SK-N-SH treated with all-trans-retinoic acid at 6 μM for 48 hours (cell line): ENCODE data around the gene THSD4.
"Not testable (repeated sequence)": the region's sequence is repeated elsewhere in the genome, so short reads cannot be mapped to it uniquely, and the experiment has no call there.

Experiments
- ATAC-seq: fragments of 200-7000 bp; cut with Tn5 transposase; 3 replicates; pipeline ENCODE4 v1.9.1; 2020; ENCODE audit warnings: mild to moderate bottlenecking, moderate library complexity
- ARNTL ChIP-seq: fragments of 450-650 bp; formaldehyde crosslinking; IDR thresholded peaks from 2 replicates; pipeline ENCODE4 v1.5.0; 2020; ENCODE audit warnings: low read depth, mild to moderate bottlenecking, moderate library complexity, borderline replicate concordance
- BACH2 ChIP-seq: fragments of 250-450 bp; sonication (Bioruptor Pico); IDR thresholded peaks from 2 replicates; pipeline ENCODE4 v1.9.0; 2021; ENCODE audit warnings: mild to moderate bottlenecking, borderline replicate concordance
- CREB5 ChIP-seq: fragments of 250-450 bp; sonication (Bioruptor Pico); IDR thresholded peaks from 2 replicates; pipeline ENCODE4 v1.5.1; 2020; ENCODE audit warnings: low read depth, mild to moderate bottlenecking, moderate library complexity
- CSDC2 ChIP-seq: fragments of 250-450 bp; sonication (Bioruptor Pico); IDR thresholded peaks from 2 replicates; pipeline ENCODE4 v1.5.0; 2020; ENCODE audit warnings: mild to moderate bottlenecking, moderate library complexity
- ESRRG ChIP-seq: fragments of 250-450 bp; sonication (Bioruptor Pico); IDR thresholded peaks from 2 replicates; pipeline ENCODE4 v1.6.1; 2021; ENCODE audit warnings: mild to moderate bottlenecking
- GLIS3 ChIP-seq: fragments of 250-450 bp; sonication (Bioruptor Pico); IDR thresholded peaks from 2 replicates; pipeline ENCODE4 v1.5.0; 2020; ENCODE audit warnings: mild to moderate bottlenecking, moderate library complexity
- ISL1 ChIP-seq: fragments of 250-450 bp; sonication (Bioruptor Pico); IDR thresholded peaks from 2 replicates; pipeline ENCODE4 v2.1.2; 2022; ENCODE audit warnings: mild to moderate bottlenecking, moderate library complexity
- OSR1 ChIP-seq: fragments of 250-450 bp; sonication (Bioruptor Pico); IDR thresholded peaks from 2 replicates; pipeline ENCODE4 v1.8.0; 2022; ENCODE audit warnings: moderate library complexity, mild to moderate bottlenecking, inconsistent platforms
- PPARA ChIP-seq: fragments of 250-450 bp; sonication (Bioruptor Pico); IDR thresholded peaks from 2 replicates; pipeline ENCODE4 v1.5.0; 2020; ENCODE audit warnings: mild to moderate bottlenecking, borderline replicate concordance
- RARB ChIP-seq: fragments of 250-450 bp; sonication (Bioruptor Pico); IDR thresholded peaks from 2 replicates; pipeline ENCODE4 v1.8.0; 2021; ENCODE audit warnings: mild to moderate bottlenecking, moderate library complexity
- SNAI2 ChIP-seq: fragments of 250-450 bp; sonication (Bioruptor Pico); IDR thresholded peaks from 2 replicates; pipeline ENCODE4 v1.5.0; 2020; ENCODE audit warnings: mild to moderate bottlenecking, moderate library complexity
- TCF4 ChIP-seq: fragments of 250-450 bp; sonication (Bioruptor Pico); IDR thresholded peaks from 2 replicates; pipeline ENCODE4 v1.8.0; 2021; ENCODE audit warnings: mild to moderate bottlenecking, moderate library complexity, borderline replicate concordance
- TOX ChIP-seq: fragments of 250-450 bp; sonication (Bioruptor Pico); IDR thresholded peaks from 2 replicates; pipeline ENCODE4 v1.8.0; 2021; ENCODE audit warnings: mild to moderate bottlenecking, moderate library complexity, borderline replicate concordance
- ZC3H10 ChIP-seq: fragments of 250-450 bp; sonication (Bioruptor Pico); IDR thresholded peaks from 2 replicates; pipeline ENCODE4 v1.5.1; 2021; ENCODE audit warnings: mild to moderate bottlenecking, moderate library complexity
- ZFP3 ChIP-seq: fragments of 250-450 bp; sonication (Bioruptor Pico); IDR thresholded peaks from 2 replicates; pipeline ENCODE4 v1.5.0; 2020; ENCODE audit warnings: mild to moderate bottlenecking, moderate library complexity
- ZFP30 ChIP-seq: fragments of 450-650 bp; formaldehyde crosslinking; IDR thresholded peaks from 2 replicates; pipeline ENCODE4 v1.5.0; 2022; ENCODE audit warnings: mild to moderate bottlenecking, moderate library complexity
- ZNF565 ChIP-seq: fragments of 450-650 bp; formaldehyde crosslinking; conservative IDR thresholded peaks from 2 replicates; pipeline ENCODE4 v1.5.0; 2020; ENCODE audit warnings: low read depth, mild to moderate bottlenecking, moderate library complexity
- ZNF8 ChIP-seq: fragments of 450-650 bp; formaldehyde crosslinking; IDR thresholded peaks from 2 replicates; pipeline ENCODE4 v1.5.0; 2020; ENCODE audit warnings: mild to moderate bottlenecking, moderate library complexity
- TF ChIP-seq, protein P1 (sequence below): fragments of 250-450 bp; sonication (Bioruptor Pico); IDR thresholded peaks from 2 replicates; pipeline ENCODE4 v1.5.0; 2020; ENCODE audit warnings: mild to moderate bottlenecking, moderate library complexity
- TF ChIP-seq, protein P2 (sequence below): fragments of 250-450 bp; sonication (Bioruptor Pico); IDR thresholded peaks from 2 replicates; pipeline ENCODE4 v1.8.0; 2021; ENCODE audit warnings: low read depth, mild to moderate bottlenecking, moderate library complexity, borderline replicate concordance
- TF ChIP-seq, protein P3 (sequence below): fragments of 250-450 bp; sonication (Bioruptor Pico); IDR thresholded peaks from 2 replicates; pipeline ENCODE4 v1.5.1; 2021; ENCODE audit warnings: mild to moderate bottlenecking, moderate library complexity

The THSD4 gene

DNA sequence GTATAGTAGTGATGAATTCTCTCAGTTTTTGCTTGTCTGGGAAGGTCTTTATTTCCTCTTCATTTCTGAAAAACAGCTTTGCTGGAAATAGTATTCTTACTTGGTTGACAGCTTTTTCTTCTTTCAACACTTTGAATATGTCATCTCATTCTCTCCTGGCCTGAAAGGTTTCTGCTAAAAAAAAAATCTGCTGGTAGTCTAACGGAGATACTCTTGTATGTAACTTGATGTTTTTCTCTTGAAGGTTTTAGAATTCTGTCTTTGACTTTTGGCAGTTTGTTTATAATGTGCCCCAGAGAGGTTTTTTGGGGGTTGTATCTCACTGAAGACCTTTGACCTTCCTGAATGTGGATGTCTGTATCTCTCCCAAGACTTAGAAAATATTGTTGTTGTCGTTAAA is 47.0 kb downstream of the THSD4 start:
- TF ChIP-seq PPARA (no peak), OSR1 (CRISPR knock-in tag) (no peak), ZNF565 (CRISPR knock-in tag) (no peak), CSDC2 (CRISPR knock-in tag) (no peak), ZC3H10 (CRISPR knock-in tag) (no peak), ZFP3 (no peak), ISL1 (CRISPR knock-in tag) (no peak), SNAI2 (CRISPR knock-in tag) (no peak), RARB (CRISPR knock-in tag) (no peak), ZNF8 (no peak)
- no peak for ATAC-seq

DNA sequence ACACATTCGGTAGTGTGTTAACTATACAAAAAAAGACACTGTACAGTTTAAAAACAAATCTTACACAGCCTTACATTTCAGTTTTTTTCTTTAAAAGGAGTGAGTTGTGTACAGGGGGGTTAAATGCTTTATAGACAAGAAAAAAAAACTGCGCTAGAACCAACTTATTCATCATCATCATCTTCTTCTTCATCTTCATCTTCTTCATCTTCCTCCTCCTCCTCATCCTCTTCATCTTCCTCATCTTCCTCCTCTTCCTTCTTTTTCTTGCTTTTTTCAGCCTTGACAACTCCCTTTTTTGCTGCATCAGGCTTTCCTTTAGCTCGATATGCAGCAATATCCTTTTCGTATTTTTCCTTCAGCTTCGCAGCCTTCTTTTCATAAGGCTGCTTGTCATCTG is 49.3 kb downstream of the THSD4 start:
- ATAC-seq: not testable (repeated sequence)

DNA sequence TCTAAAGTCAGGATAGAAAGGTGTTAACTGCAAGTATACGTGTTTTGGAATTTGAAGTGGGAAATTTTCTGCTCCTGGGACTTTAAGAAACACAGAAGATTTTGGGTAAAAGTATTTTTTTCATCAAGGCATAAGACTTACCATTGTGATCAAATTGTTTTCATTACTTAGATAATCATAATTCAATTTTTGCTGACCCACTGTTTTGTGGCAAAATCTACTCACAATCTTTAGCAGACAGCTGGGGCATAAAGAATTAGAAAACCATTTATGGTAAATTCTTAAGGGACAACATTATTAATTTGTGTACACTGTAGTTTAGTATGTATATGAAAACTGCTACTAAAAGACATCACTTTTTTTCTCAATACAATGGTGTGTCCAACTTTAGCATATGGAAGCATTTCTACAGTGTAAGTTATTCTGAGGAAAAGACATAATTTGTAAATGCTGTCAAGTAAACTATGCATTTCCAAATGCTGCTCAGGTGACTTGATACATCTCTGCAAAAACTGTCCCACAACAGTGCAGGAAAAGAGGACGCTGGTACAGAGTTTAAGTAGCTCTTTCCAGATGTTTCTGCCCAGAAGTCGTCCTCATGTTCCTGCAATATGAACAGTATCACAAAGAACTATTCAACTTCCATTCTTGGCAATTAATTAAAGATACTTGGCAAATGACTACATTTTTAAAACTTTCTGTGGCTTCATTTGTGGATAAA is 52.3 kb downstream of the THSD4 start:
- TF ChIP-seq RARB (CRISPR knock-in tag) (no peak), BACH2 (CRISPR knock-in tag) (no peak), GLIS3 (no peak), ZC3H10 (CRISPR knock-in tag) (no peak), PPARA (no peak)
- ATAC-seq: no peak

DNA sequence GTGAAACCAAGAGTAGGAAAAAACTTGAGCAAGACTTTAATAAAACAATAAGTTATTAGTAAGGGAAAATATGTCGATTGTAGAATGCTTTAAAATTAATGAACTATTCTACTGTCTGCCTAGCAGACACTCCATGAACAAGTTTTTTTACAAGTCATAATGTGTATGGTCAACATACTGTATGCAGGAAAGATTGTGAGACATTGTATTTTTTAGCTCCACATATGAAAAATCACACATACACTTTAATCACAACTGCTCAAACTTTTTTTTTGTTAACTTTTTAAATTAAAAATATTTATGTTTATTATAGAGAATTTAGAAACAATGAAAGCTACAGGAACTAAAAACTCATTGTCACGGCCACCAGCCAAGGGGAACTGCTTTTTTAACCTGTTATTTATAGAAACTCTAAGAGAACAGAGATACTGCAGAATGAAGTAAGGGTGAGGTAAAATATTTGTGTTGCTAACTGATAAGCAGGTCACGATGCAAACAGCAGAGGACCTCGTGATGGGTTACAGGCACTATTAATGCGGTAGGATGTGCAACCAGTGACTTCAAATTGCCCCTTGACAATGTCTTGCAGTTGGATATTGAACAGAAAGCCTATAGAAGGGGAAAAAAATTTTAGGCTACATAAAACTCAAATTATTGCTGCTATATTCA is 53.0 kb downstream of the THSD4 start:
- TF ChIP-seq OSR1 (CRISPR knock-in tag) (no peak), BACH2 (CRISPR knock-in tag) (no peak), PPARA (no peak), ZNF565 (CRISPR knock-in tag) (no peak), SNAI2 (CRISPR knock-in tag) (no peak), ZC3H10 (CRISPR knock-in tag) (no peak), TOX (CRISPR knock-in tag) (no peak), TCF4 (CRISPR knock-in tag) (no peak), ZFP3 (no peak), GLIS3 (no peak), RARB (CRISPR knock-in tag) (no peak), ARNTL (CRISPR knock-in tag) (no peak), CSDC2 (CRISPR knock-in tag) (no peak), ESRRG (CRISPR knock-in tag) (no peak), ZFP30 (CRISPR knock-in tag) (no peak), ZNF8 (no peak), ISL1 (CRISPR knock-in tag) (no peak)
- TF ChIP-seq, protein P1, sequence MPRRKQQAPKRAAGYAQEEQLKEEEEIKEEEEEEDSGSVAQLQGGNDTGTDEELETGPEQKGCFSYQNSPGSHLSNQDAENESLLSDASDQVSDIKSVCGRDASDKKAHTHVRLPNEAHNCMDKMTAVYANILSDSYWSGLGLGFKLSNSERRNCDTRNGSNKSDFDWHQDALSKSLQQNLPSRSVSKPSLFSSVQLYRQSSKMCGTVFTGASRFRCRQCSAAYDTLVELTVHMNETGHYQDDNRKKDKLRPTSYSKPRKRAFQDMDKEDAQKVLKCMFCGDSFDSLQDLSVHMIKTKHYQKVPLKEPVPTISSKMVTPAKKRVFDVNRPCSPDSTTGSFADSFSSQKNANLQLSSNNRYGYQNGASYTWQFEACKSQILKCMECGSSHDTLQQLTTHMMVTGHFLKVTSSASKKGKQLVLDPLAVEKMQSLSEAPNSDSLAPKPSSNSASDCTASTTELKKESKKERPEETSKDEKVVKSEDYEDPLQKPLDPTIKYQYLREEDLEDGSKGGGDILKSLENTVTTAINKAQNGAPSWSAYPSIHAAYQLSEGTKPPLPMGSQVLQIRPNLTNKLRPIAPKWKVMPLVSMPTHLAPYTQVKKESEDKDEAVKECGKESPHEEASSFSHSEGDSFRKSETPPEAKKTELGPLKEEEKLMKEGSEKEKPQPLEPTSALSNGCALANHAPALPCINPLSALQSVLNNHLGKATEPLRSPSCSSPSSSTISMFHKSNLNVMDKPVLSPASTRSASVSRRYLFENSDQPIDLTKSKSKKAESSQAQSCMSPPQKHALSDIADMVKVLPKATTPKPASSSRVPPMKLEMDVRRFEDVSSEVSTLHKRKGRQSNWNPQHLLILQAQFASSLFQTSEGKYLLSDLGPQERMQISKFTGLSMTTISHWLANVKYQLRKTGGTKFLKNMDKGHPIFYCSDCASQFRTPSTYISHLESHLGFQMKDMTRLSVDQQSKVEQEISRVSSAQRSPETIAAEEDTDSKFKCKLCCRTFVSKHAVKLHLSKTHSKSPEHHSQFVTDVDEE (CRISPR knock-in tag): no peak
- TF ChIP-seq, protein P2, sequence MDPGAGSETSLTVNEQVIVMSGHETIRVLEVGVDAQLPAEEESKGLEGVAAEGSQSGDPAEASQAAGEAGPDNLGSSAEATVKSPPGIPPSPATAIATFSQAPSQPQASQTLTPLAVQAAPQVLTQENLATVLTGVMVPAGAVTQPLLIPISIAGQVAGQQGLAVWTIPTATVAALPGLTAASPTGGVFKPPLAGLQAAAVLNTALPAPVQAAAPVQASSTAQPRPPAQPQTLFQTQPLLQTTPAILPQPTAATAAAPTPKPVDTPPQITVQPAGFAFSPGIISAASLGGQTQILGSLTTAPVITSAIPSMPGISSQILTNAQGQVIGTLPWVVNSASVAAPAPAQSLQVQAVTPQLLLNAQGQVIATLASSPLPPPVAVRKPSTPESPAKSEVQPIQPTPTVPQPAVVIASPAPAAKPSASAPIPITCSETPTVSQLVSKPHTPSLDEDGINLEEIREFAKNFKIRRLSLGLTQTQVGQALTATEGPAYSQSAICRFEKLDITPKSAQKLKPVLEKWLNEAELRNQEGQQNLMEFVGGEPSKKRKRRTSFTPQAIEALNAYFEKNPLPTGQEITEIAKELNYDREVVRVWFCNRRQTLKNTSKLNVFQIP (CRISPR knock-in tag): no peak
- TF ChIP-seq, protein P3, sequence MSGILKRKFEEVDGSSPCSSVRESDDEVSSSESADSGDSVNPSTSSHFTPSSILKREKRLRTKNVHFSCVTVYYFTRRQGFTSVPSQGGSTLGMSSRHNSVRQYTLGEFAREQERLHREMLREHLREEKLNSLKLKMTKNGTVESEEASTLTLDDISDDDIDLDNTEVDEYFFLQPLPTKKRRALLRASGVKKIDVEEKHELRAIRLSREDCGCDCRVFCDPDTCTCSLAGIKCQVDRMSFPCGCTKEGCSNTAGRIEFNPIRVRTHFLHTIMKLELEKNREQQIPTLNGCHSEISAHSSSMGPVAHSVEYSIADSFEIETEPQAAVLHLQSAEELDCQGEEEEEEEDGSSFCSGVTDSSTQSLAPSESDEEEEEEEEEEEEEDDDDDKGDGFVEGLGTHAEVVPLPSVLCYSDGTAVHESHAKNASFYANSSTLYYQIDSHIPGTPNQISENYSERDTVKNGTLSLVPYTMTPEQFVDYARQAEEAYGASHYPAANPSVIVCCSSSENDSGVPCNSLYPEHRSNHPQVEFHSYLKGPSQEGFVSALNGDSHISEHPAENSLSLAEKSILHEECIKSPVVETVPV (CRISPR knock-in tag): no peak

DNA sequence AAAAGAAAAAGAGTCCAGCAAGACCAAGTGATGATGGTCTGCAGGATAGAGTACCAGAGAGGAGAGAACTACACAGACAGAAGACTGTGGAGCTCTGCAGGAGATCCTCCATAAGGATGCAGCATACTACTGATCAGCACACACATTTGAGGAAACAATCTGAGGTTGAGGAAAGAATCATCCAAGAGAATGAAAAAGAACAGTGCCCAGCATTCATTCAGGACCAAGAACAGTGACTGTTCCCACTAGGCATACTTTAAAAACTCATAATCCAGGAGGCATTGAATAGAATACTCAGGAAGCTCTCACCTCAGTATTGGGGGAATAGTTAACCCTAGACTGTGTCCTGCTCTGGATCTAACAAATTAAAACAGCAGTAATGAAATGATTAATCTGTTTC is 54.9 kb downstream of the THSD4 start:
- TF ChIP-seq CREB5: no peak
- no peak for TF ChIP-seq TCF4 (CRISPR knock-in tag)
- no peak for TF ChIP-seq ESRRG (CRISPR knock-in tag)
- no peak for ATAC-seq

More for the DNA sequence above, 53.0 kb downstream of the THSD4 start:
- no peak for ATAC-seq
